HCT116 (cell line): ENCODE results near the gene HSD3B7.

Experiments used
- CEBPB ChIP-seq: IDR thresholded peaks from 2 replicates; pipeline ENCODE4 v1.6.1; 2012; ENCODE audit warnings: low read depth
- ELF1 ChIP-seq: IDR thresholded peaks from 2 replicates; pipeline ENCODE4 v1.6.1; 2012; ENCODE audit warnings: low read depth, borderline replicate concordance
- EZH2 ChIP-seq: fragments of 200-600 bp; sonication (generic); IDR thresholded peaks from 2 replicates; pipeline ENCODE4 v1.6.1; 2017; ENCODE audit warnings: antibody characterized with exemption, mixed run types
- POLR2A ChIP-seq: IDR thresholded peaks from 2 replicates; pipeline ENCODE4 v1.7.0; 2011; ENCODE audit warnings: borderline replicate concordance; ENCODE audit not compliant: insufficient read depth, insufficient read length; ENCODE audit errors: extremely low read depth
- POLR2AphosphoS5 ChIP-seq: IDR thresholded peaks from 2 replicates; pipeline ENCODE4 v1.6.1; 2011; ENCODE audit warnings: mild to moderate bottlenecking, low read depth, low read length, moderate library complexity
- RAD21 ChIP-seq: IDR thresholded peaks from 2 replicates; pipeline ENCODE4 v1.6.1; 2012; ENCODE audit warnings: low read depth, mild to moderate bottlenecking
- SRF ChIP-seq: IDR thresholded peaks from 2 replicates; pipeline ENCODE4 v1.6.1; 2012; ENCODE audit warnings: low read depth
- TCF7L2 ChIP-seq: IDR thresholded peaks from 2 replicates; pipeline ENCODE4 v1.7.0; 2011; ENCODE audit warnings: borderline replicate concordance, inconsistent platforms; ENCODE audit not compliant: insufficient read depth, insufficient read length; ENCODE audit errors: extremely low read depth
- YY1 ChIP-seq: IDR thresholded peaks from 2 replicates; pipeline ENCODE4 v1.6.1; 2011; ENCODE audit warnings: low read length, low read depth, moderate library complexity, mild to moderate bottlenecking; ENCODE audit not compliant: insufficient replicate concordance; ENCODE audit errors: extremely low read depth
- ZNF274 ChIP-seq: fragments of 200-500 bp; sonication (Bioruptor generic); IDR thresholded peaks from 2 replicates; pipeline ENCODE4 v1.6.1; 2014; ENCODE audit warnings: mild to moderate bottlenecking, low read depth, low read length, inconsistent platforms
- TF ChIP-seq, protein P1 (sequence below), 3 experiments: fragments of 200-600 bp in 1 of 3; sonication (generic) in 1 of 3; IDR thresholded peaks in 2 of 3; conservative IDR thresholded peaks in 1 of 3; 2 replicates each; pipeline ENCODE4 v1.5.1; 2012 to 2017; ENCODE audit warnings: low read depth in 2 of 3, low read length in 2 of 3, antibody characterized with exemption in 1 of 3, borderline replicate concordance in 1 of 3, control low read depth in 1 of 3, mild to moderate bottlenecking in 1 of 3, mixed read lengths in 1 of 3, mixed run types in 1 of 3, moderate library complexity in 1 of 3; ENCODE audit not compliant: insufficient read depth in 1 of 3
- TF ChIP-seq, protein P2 (sequence below): IDR thresholded peaks from 2 replicates; pipeline ENCODE4 v1.6.1; 2012; ENCODE audit warnings: low read depth

DNA sequence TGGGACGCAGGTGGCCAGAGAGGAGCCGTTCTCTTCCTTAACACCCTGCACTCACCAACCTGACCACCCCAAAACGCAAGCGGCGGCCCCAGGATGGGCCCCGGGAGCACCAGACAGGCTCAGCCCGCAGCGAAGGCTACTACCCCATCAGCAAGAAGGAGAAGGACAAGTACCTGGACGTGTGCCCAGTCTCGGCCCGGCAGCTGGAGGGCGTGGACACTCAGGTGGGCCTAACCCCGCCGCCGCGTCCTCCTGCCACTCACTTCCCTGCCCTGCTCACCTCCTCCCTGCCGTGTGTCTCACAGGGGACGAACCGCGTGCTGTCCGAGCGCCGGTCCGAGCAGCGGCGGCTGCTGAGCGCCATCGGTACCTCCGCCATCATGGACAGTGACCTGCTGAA lies 4.6 kb upstream of the HSD3B7 start:
- TF ChIP-seq RAD21, result no peak
- TF ChIP-seq ELF1, result no peak
- TF ChIP-seq EZH2, result no peak
- TF ChIP-seq TCF7L2, result no peak
- TF ChIP-seq POLR2AphosphoS5, result no peak
- no peak for TF ChIP-seq ZNF274
- TF ChIP-seq, protein P1, sequence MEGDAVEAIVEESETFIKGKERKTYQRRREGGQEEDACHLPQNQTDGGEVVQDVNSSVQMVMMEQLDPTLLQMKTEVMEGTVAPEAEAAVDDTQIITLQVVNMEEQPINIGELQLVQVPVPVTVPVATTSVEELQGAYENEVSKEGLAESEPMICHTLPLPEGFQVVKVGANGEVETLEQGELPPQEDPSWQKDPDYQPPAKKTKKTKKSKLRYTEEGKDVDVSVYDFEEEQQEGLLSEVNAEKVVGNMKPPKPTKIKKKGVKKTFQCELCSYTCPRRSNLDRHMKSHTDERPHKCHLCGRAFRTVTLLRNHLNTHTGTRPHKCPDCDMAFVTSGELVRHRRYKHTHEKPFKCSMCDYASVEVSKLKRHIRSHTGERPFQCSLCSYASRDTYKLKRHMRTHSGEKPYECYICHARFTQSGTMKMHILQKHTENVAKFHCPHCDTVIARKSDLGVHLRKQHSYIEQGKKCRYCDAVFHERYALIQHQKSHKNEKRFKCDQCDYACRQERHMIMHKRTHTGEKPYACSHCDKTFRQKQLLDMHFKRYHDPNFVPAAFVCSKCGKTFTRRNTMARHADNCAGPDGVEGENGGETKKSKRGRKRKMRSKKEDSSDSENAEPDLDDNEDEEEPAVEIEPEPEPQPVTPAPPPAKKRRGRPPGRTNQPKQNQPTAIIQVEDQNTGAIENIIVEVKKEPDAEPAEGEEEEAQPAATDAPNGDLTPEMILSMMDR (IDR thresholded peaks at IDR 0.05 in 2 of 3, conservative IDR thresholded peaks at IDR 0.05 in 1 of 3; ENCODE audit: borderline replicate concordance in 1 of 3, insufficient read depth in 1 of 3, low read depth in 2 of 3, low read length in 2 of 3), result no peak
- TF ChIP-seq SRF, result no peak
- TF ChIP-seq, protein P2, sequence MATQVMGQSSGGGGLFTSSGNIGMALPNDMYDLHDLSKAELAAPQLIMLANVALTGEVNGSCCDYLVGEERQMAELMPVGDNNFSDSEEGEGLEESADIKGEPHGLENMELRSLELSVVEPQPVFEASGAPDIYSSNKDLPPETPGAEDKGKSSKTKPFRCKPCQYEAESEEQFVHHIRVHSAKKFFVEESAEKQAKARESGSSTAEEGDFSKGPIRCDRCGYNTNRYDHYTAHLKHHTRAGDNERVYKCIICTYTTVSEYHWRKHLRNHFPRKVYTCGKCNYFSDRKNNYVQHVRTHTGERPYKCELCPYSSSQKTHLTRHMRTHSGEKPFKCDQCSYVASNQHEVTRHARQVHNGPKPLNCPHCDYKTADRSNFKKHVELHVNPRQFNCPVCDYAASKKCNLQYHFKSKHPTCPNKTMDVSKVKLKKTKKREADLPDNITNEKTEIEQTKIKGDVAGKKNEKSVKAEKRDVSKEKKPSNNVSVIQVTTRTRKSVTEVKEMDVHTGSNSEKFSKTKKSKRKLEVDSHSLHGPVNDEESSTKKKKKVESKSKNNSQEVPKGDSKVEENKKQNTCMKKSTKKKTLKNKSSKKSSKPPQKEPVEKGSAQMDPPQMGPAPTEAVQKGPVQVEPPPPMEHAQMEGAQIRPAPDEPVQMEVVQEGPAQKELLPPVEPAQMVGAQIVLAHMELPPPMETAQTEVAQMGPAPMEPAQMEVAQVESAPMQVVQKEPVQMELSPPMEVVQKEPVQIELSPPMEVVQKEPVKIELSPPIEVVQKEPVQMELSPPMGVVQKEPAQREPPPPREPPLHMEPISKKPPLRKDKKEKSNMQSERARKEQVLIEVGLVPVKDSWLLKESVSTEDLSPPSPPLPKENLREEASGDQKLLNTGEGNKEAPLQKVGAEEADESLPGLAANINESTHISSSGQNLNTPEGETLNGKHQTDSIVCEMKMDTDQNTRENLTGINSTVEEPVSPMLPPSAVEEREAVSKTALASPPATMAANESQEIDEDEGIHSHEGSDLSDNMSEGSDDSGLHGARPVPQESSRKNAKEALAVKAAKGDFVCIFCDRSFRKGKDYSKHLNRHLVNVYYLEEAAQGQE, result no peak
- no peak for TF ChIP-seq YY1
- no peak for TF ChIP-seq POLR2A
- no peak for TF ChIP-seq CEBPB
